Activated effector memory CD4-positive, alpha-beta T cell treated with Interleukin-2 at 50 U/mL for 16 hours (primary cell): ENCODE measurements around the gene TRIM14.
"Not testable (repeated sequence)": the region's sequence is repeated elsewhere in the genome, so short reads cannot be mapped to it uniquely, and the experiment has no call there.

ENCODE experiments used
- DNase-seq: peaks from one replicate; pipeline ENCODE4 v3.0.0-alpha.2; 2020

The TRIM14 gene

GRCh38 chr9:98140503-98140902 lies 21.5 kb upstream of the TRIM14 start:
- DNase-seq = no peak

- no peak for DNase-seq
These were observed 17.5 kb upstream of the TRIM14 start for GRCh38 chr9:98136489-98136888.

- DNase-seq = no peak
These were observed 16.9 kb upstream of the TRIM14 start for GRCh38 chr9:98135938-98136337.

GRCh38 chr9:98135558-98135934 lies 16.5 kb upstream of the TRIM14 start:
- no peak for DNase-seq

GRCh38 chr9:98134702-98135557 lies 15.9 kb upstream of the TRIM14 start:
- DNase-seq = no peak

GRCh38 chr9:98132806-98133631 lies 14.0 kb upstream of the TRIM14 start:
- no peak for DNase-seq

- no peak for DNase-seq
These were observed 13.1 kb upstream of the TRIM14 start for GRCh38 chr9:98132158-98132557.

GRCh38 chr9:98130576-98131228 lies 11.7 kb upstream of the TRIM14 start:
- no peak for DNase-seq

GRCh38 chr9:98130060-98130459 lies 11.0 kb upstream of the TRIM14 start:
- DNase-seq = not testable (repeated sequence)

- DNase-seq = no peak
These were observed 10.4 kb upstream of the TRIM14 start for GRCh38 chr9:98129451-98129881.

- DNase-seq = no peak
These were observed 9.3 kb upstream of the TRIM14 start for GRCh38 chr9:98128316-98128715.

GRCh38 chr9:98127226-98127625 lies 8.2 kb upstream of the TRIM14 start:
- DNase-seq = no peak

GRCh38 chr9:98124637-98125426 lies 5.8 kb upstream of the TRIM14 start:
- no peak for DNase-seq

GRCh38 chr9:98124091-98124490 lies 5.1 kb upstream of the TRIM14 start:
- DNase-seq = not testable (repeated sequence)

GRCh38 chr9:98121058-98121457 lies 2.0 kb upstream of the TRIM14 start:
- DNase-seq = no peak

GRCh38 chr9:98120476-98120875 lies 1.5 kb upstream of the TRIM14 start:
- DNase-seq = no peak

GRCh38 chr9:98117984-98118639 lies 910 bp downstream of the TRIM14 start:
- peak; percentile 25 for DNase-seq

- not testable (repeated sequence) for DNase-seq
These were observed 1.9 kb downstream of the TRIM14 start for GRCh38 chr9:98117097-98117496.

- DNase-seq = no peak
These were observed 10.0 kb downstream of the TRIM14 start for GRCh38 chr9:98109052-98109451.

GRCh38 chr9:98108531-98109031 lies 10.4 kb downstream of the TRIM14 start:
- DNase-seq = no peak

GRCh38 chr9:98107926-98108325 lies 11.1 kb downstream of the TRIM14 start:
- no peak for DNase-seq

- DNase-seq = no peak
These were observed 14.0 kb downstream of the TRIM14 start for GRCh38 chr9:98105006-98105405.
